Measurements from ENCODE around the gene APBA1. TPM values are rescaled to one million over a fixed set of nuclear protein-coding genes. Genes with fewer than 3 reads are reported as not detected.
"Not testable (repeated sequence)": the region's sequence is repeated elsewhere in the genome, so short reads cannot be mapped to it uniquely, and the experiment has no call there.

The APBA1 gene
- total RNA-seq, 1 donor from 2014 or later = 19.7 TPM

- ATAC-seq (no peak), DNase-seq (ENCODE audit: low spot score) (no peak)
These were observed 217.8 kb downstream of the APBA1 start for GRCh38 chr9:69454321-69454720.

- ATAC-seq = no peak
- no peak for DNase-seq (ENCODE audit: low spot score)
These were observed 218.4 kb downstream of the APBA1 start for GRCh38 chr9:69453746-69454145.

- no peak for DNase-seq (ENCODE audit: low spot score)
These were observed 219.9 kb downstream of the APBA1 start for GRCh38 chr9:69452110-69452782.

GRCh38 chr9:69446496-69446895, 225.7 kb downstream of the APBA1 start:
- no peak for ATAC-seq
- no peak for DNase-seq (ENCODE audit: low spot score)

More at GRCh38 chr9:69452110-69452782, 219.9 kb downstream of the APBA1 start:
- ATAC-seq = no peak

GRCh38 chr9:69445251-69445650, 226.9 kb downstream of the APBA1 start:
- DNase-seq (ENCODE audit: low spot score) = no peak
- no peak for ATAC-seq

GRCh38 chr9:69444791-69445190, 227.4 kb downstream of the APBA1 start:
- no peak for DNase-seq (ENCODE audit: low spot score)
- no peak for ATAC-seq

GRCh38 chr9:69444021-69444420, 228.2 kb downstream of the APBA1 start:
- no peak for DNase-seq (ENCODE audit: low spot score)
- ATAC-seq = no peak

GRCh38 chr9:69443178-69443577, 229.0 kb downstream of the APBA1 start:
- DNase-seq (ENCODE audit: low spot score) = no peak
- no peak for ATAC-seq

- ATAC-seq (no peak), DNase-seq (ENCODE audit: low spot score) (no peak)
These were observed 229.7 kb downstream of the APBA1 start for GRCh38 chr9:69442486-69442885.

- DNase-seq (ENCODE audit: low spot score); ATAC-seq: not testable (repeated sequence)
These were observed 231.8 kb downstream of the APBA1 start for GRCh38 chr9:69440254-69440955.

- ATAC-seq; DNase-seq (ENCODE audit: low spot score): not testable (repeated sequence)
These were observed 232.5 kb downstream of the APBA1 start for GRCh38 chr9:69439654-69440053.

GRCh38 chr9:69433968-69434367, 238.2 kb downstream of the APBA1 start:
- ATAC-seq = no peak
- no peak for DNase-seq (ENCODE audit: low spot score)

- DNase-seq (ENCODE audit: low spot score) (no peak), ATAC-seq (no peak)
These were observed 238.8 kb downstream of the APBA1 start for GRCh38 chr9:69433392-69433791.

GRCh38 chr9:69432623-69433022, 239.5 kb downstream of the APBA1 start:
- DNase-seq (ENCODE audit: low spot score) = no peak
- no peak for ATAC-seq

- DNase-seq (ENCODE audit: low spot score) = no peak
These were observed 240.4 kb downstream of the APBA1 start for GRCh38 chr9:69431777-69432176.

GRCh38 chr9:69431203-69431602, 241.0 kb downstream of the APBA1 start:
- ATAC-seq (no peak), DNase-seq (ENCODE audit: low spot score) (no peak)

More at GRCh38 chr9:69431777-69432176, 240.4 kb downstream of the APBA1 start:
- ATAC-seq = no peak

- ATAC-seq (no peak), DNase-seq (ENCODE audit: low spot score) (no peak)
These were observed 242.0 kb downstream of the APBA1 start for GRCh38 chr9:69430206-69430605.

GRCh38 chr9:69429281-69429680, 242.9 kb downstream of the APBA1 start:
- ATAC-seq (no peak), DNase-seq (ENCODE audit: low spot score) (no peak)

- ATAC-seq = no peak
These were observed 244.0 kb downstream of the APBA1 start for GRCh38 chr9:69428017-69428785.

GRCh38 chr9:69427286-69427685, 244.9 kb downstream of the APBA1 start:
- ATAC-seq (no peak), DNase-seq (ENCODE audit: low spot score) (no peak)

More at GRCh38 chr9:69428017-69428785, 244.0 kb downstream of the APBA1 start:
- no peak for DNase-seq (ENCODE audit: low spot score)

GRCh38 chr9:69425136-69425801, 246.9 kb downstream of the APBA1 start:
- no peak for ATAC-seq
- no peak for DNase-seq (ENCODE audit: low spot score)

Data from left lobe of liver (tissue), 2 donors.